NCI-H1092 (cell line): ENCODE data around the gene DERL3.
A peak's percentile ranks its signal among the peaks of the same experiment; 100 is the strongest.

ENCODE experiments used
- DNase-seq: peaks from one replicate; lab custom pipeline; 2025; lab: John Stamatoyannopoulos, UW

DERL3 gene

GRCh38 chr22:23801886-23802377 is 36.9 kb downstream of the DERL3 start:
- DNase-seq: no peak

- DNase-seq: no peak
Observed at GRCh38 chr22:23801238-23801821, 37.5 kb downstream of the DERL3 start.

DNA sequence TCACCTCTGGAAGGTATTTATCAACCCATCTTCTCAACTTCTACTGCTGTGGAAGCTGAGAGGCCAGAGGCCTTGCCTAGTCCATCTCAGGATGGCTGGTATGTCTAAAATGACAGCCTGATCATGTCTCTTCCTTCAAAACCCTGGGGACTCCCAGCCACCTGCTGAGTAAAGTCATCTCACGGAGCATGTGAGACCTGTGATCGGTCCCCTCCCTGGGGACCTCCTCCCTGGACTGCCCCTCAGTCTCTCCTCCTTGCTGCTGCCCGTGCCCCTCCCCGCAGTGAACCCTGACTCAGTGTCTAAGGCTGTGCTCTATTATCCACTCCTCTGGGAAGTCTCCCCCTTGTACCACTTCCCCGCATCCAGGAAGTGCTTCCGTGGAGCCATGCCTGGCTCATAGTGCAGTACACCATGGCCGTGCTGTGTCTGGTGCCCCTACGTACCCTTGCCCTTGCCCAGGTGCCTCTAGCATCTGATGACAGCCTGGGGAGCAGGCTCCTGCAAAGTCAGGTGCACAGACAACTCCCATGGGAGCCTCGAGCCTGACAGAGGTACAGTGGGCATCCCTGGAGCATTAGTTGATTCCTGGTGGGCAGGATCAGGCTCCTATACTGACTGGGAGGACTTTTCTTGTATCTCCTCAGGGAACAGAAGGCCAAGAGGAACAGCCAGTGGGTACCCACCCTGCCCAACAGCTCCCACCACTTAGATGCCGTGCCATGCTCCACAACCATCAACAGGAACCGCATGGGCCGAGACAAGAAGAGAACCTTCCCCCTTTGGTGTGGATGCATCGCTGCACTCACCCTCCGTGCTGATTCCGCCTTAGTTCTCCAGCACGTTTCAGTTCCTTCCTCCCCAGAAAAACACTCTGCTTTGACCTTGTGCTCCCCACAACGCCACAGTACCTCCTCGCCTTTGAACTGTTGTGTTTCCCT is 38.2 kb downstream of the DERL3 start:
- no peak for DNase-seq

GRCh38 chr22:23796461-23796860 is 42.3 kb downstream of the DERL3 start:
- DNase-seq: no peak

- DNase-seq: no peak
Observed at GRCh38 chr22:23793326-23793725, 45.5 kb downstream of the DERL3 start.

- DNase-seq: no peak
Observed at GRCh38 chr22:23791738-23792645, 46.8 kb downstream of the DERL3 start.

DNA sequence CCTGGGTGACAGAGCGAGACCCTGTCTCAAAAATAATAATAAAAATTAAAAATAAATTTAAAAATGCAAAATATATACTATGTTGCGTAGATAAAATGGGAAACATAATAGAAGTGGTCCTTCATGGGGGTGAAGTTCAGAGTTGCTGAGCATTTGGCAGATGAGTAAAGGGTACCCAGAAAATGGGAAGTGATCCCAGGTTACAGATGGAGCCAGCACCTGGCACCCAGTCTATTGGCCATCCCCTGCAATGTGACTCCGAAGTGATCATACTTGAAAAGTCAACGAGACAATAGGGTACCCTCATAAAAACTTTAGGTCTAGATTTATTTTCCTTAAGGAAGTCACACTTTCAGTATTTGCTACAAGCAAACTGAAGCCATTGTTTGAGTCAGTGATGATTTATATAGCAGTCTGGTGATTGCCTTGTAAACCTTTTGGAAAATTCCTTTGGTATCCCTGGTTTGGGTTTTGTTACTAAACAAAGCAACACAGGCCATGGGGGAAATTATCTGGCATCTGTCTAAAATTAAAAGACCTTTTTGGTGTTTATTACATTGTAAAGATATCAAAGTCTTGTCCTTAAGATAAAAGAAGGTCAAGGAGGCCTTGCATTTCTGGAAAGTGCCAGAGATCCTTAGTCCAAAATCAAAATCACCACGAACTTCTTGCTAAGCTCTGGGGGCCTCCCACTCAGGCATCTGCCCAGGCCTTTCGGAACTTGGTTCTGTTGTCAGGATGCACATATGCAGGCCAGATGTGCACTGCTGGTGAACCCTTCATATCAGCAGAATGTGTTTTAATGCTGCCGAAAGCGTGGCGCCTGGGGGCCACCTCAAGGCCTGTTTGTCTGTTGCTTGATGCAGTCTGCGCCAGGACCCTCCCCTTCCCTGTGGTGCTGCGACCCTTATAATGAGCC is 47.7 kb downstream of the DERL3 start:
- no peak for DNase-seq

DNA sequence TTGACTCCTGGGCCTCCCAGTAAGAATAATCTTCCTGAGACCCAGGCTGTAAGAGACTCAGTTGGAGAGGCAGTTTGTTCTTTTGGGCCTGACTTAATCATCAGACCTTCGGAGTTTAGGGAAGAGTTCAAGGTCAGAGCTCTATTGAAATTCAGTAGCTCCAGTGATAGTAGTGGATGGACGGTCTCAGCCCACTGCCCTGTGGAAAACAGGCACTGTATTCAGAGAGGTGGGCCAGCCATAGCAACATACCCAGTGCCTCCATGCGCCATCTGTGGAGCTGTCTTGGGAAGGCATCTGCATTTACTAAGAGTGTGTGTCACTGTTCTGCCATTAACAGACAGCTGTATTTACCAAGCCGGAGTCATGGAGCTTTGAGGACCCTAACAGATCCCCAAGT is 49.2 kb downstream of the DERL3 start:
- no peak for DNase-seq

- no peak for DNase-seq
Observed at GRCh38 chr22:23789121-23789520, 49.7 kb downstream of the DERL3 start.

GRCh38 chr22:23787910-23788309 is 50.9 kb downstream of the DERL3 start:
- no peak for DNase-seq

DNA sequence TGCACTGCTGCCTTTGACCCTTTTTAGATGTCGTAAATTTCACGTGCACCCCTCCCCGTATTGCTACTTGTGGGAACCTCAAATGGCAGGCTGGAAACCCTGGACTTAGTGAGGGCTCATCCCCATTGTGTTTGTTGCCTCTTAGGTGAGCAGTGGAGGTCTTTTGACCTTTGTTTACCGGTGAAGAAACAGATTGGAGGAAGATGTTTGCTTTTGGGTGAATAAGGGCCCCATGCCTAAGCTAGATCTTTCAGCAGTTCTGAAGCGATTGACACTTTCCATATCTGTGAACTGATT is 51.3 kb downstream of the DERL3 start:
- no peak for DNase-seq

GRCh38 chr22:23786752-23787599 is 51.8 kb downstream of the DERL3 start, which contains the start of gene SMARCB1:
TSS of gene SMARCB1 (plus strand) at chr22:23786966. CDS start at chr22:23787170, 204 bp downstream.
- DNase-seq: peak; percentile 81

GRCh38 chr22:23786261-23786710 is 52.5 kb downstream of the DERL3 start:
- DNase-seq: no peak
